Left colon (tissue), 2 donors: Measurements from ENCODE around the gene SORCS3. TPM values are rescaled to one million over a fixed set of nuclear protein-coding genes. Genes with fewer than 3 reads are reported as not detected.

ENCODE experiments used
- ATAC-seq: fragments of 200-7000 bp; cut with Tn5 transposase; one replicate; pipeline ENCODE4 v1.9.1; 2020; ENCODE audit warnings: mild to moderate bottlenecking, moderate library complexity
- DNase-seq, 2 donors: peaks; one replicate each; pipeline ENCODE4 v3.0.0-alpha.2; 2020
- intact Hi-C, 2 donors: fragments of 100-400 bp; cut with DNase I in 1 of 2; cut with micrococcal nuclease in 1 of 2; formaldehyde crosslinking; loops; one replicate each; pipeline versions ENCODE4 v1.11.2 to v1.14.0; 2022; cut with DNase I, micrococcal nuclease
- total RNA-seq, 2 donors: library from RNA; stranded (reverse); fragmentation: NEBNext Ultra II Directional; extraction: Animal tissue kit (Norgen Biotek cat#: 25700); gene quantifications; one replicate each; pipeline ENCODE4 v1.2.1, GENCODE V29; 2021
- donor health status: DM: no; HTN: no; CAD: no.
- donor health status: DM: yes; HTN: yes; CAD: no.

The SORCS3 gene
- total RNA-seq, 2 donors from 2014 or later: 0.22 TPM; not detected in 1

- ATAC-seq (no peak), DNase-seq (no peak)
Measured at GRCh38 chr10:104741127-104741526, 100.0 kb downstream of the SORCS3 start.

GRCh38 chr10:104744052-104744451 is 103.0 kb downstream of the SORCS3 start:
- ATAC-seq: no peak
- intact Hi-C loops: no loop called here

More at GRCh38 chr10:104741127-104741526, 100.0 kb downstream of the SORCS3 start:
- intact Hi-C loops: no loop called here

GRCh38 chr10:104750291-104750690 is 109.2 kb downstream of the SORCS3 start:
- intact Hi-C loops: no loop called here
- ATAC-seq (no peak), DNase-seq (no peak)

More at GRCh38 chr10:104744052-104744451, 103.0 kb downstream of the SORCS3 start:
- no peak for DNase-seq

- ATAC-seq (no peak), DNase-seq (no peak)
- intact Hi-C loops: no loop called here
Measured at GRCh38 chr10:104762793-104763192, 121.7 kb downstream of the SORCS3 start.

- no peak for ATAC-seq
- DNase-seq: no peak
- intact Hi-C loops: no loop called here
Measured at GRCh38 chr10:104766341-104766740, 125.3 kb downstream of the SORCS3 start.

GRCh38 chr10:104767282-104767681 is 126.2 kb downstream of the SORCS3 start:
- intact Hi-C loops: no loop called here
- no peak for DNase-seq
- no peak for ATAC-seq

GRCh38 chr10:104767745-104768144 is 126.7 kb downstream of the SORCS3 start:
- no peak for DNase-seq
- intact Hi-C loops: no loop called here
- ATAC-seq: no peak

- no peak for ATAC-seq
- intact Hi-C loops: no loop called here
- DNase-seq: no peak
Measured at GRCh38 chr10:104773105-104773504, 132.0 kb downstream of the SORCS3 start.

- DNase-seq (no peak), ATAC-seq (no peak)
- intact Hi-C loops: no loop called here
Measured at GRCh38 chr10:104774234-104774633, 133.1 kb downstream of the SORCS3 start.

GRCh38 chr10:104777086-104777799 is 136.2 kb downstream of the SORCS3 start:
- ATAC-seq (no peak), DNase-seq (no peak)
- intact Hi-C loops: no loop called here

- ATAC-seq (no peak), DNase-seq (no peak)
- intact Hi-C loops: no loop called here
Measured at GRCh38 chr10:104778371-104778770, 137.3 kb downstream of the SORCS3 start.

GRCh38 chr10:104779701-104780100 is 138.6 kb downstream of the SORCS3 start:
- intact Hi-C loops: no loop called here
- no peak for ATAC-seq
- no peak for DNase-seq

GRCh38 chr10:104780165-104780564 is 139.1 kb downstream of the SORCS3 start:
- ATAC-seq: no peak
- intact Hi-C loops: no loop called here
- no peak for DNase-seq

GRCh38 chr10:104780946-104781595 is 140.0 kb downstream of the SORCS3 start:
- ATAC-seq (no peak), DNase-seq (no peak)
- intact Hi-C loops: no loop called here

GRCh38 chr10:104784452-104784851 is 143.4 kb downstream of the SORCS3 start:
- DNase-seq: no peak
- ATAC-seq: no peak
- intact Hi-C loops: no loop called here

- intact Hi-C loops: no loop called here
- no peak for ATAC-seq
- DNase-seq: no peak
Measured at GRCh38 chr10:104791471-104791870, 150.4 kb downstream of the SORCS3 start.

GRCh38 chr10:104795411-104795810 is 154.3 kb downstream of the SORCS3 start:
- ATAC-seq (no peak), DNase-seq (no peak)
- intact Hi-C loops: no loop called here

- intact Hi-C loops: no loop called here
- ATAC-seq (no peak), DNase-seq (no peak)
Measured at GRCh38 chr10:104796823-104797222, 155.7 kb downstream of the SORCS3 start.

GRCh38 chr10:104802941-104803340 is 161.9 kb downstream of the SORCS3 start:
- DNase-seq (no peak), ATAC-seq (no peak)
- intact Hi-C loops: no loop called here

GRCh38 chr10:104804880-104805279 is 163.8 kb downstream of the SORCS3 start:
- no peak for ATAC-seq
- intact Hi-C loops: no loop called here
- DNase-seq: no peak

GRCh38 chr10:104806801-104807200 is 165.7 kb downstream of the SORCS3 start:
- intact Hi-C loops: no loop called here
- DNase-seq (no peak), ATAC-seq (no peak)
